ENCODE results near the gene DKC1. TPM values are rescaled to one million over a fixed set of nuclear protein-coding genes. Genes with fewer than 3 reads are reported as not detected.

Gene DKC1
- 160 and 164 TPM in 2 replicates for total RNA-seq (2021)
- long read RNA-seq, transcript DKC1-201 (15 exons, 2,577 nt) = major isoform, 434 of 1,362 reads
- long read RNA-seq, partial matches to known transcripts = 851 of 1,362 reads
- long read RNA-seq, other reads (novel, unspliced or antisense) = 76 of 1,362 reads

GRCh38 chrX:154762537-154763296, at the start of gene DKC1:
Gene DKC1 (plus strand): TSS chrX:154762864. CDS start chrX:154762966, 102 bp downstream.
- peak within 1 kb of the TSS; percentile 63 for H3K18ac ChIP-seq (ENCODE audit: insufficient read length, low read depth, low read length)
- H3T11ph ChIP-seq (ENCODE audit: low read length) = no peak within 1 kb of the TSS
- peak; percentile 96 for DNase-seq
- no peaks in the 10 kb centered on the region for H3K4me1 ChIP-seq (ENCODE audit: insufficient read depth, low read length)
- no peaks in the 10 kb centered on the region for H3K79me1 ChIP-seq (ENCODE audit: insufficient read depth, low read depth, low read length, poor library complexity, severe bottlenecking)
- H3K9ac ChIP-seq (ENCODE audit: extremely low read depth, insufficient read length, low read length) = peak within 1 kb of the TSS; percentile 89
- H2BK20ac ChIP-seq (ENCODE audit: low read depth, low read length, poor library complexity, severe bottlenecking) = no peak within 1 kb of the TSS
- no peak within 1 kb of the TSS for H4K8ac ChIP-seq (replicated peaks; ENCODE audit: insufficient read length, low read depth, low read length)
- no peak within 1 kb of the TSS for H3K23ac ChIP-seq (ENCODE audit: insufficient read length, low read depth, low read length)
- H3K27ac ChIP-seq (ENCODE audit: insufficient read length, low read depth, low read length) = peak within 1 kb of the TSS; percentile 37
- Mint-ChIP-seq H3K36me3 (ENCODE audit: insufficient read depth in 1 of 3, low read depth in 3 of 3) (peaks cover 29 to 39% (median 31%) of the 10 kb centered on the region in 3 experiments; a peak in 6 of 7 replicates), H3K27me3 (ENCODE audit: low read depth) (no peaks in the 10 kb centered on the region; the same call in 1 of the 2 replicates), H3K4me1 (peaks cover 5 to 7% of the 10 kb centered on the region in 2 experiments), H3K9me3 (peaks cover 69 to 74% of the 10 kb centered on the region in 2 experiments), H3K4me3 (peak within 1 kb of the TSS; percentile 84 to 85), H3K27ac (peak within 1 kb of the TSS; percentile 90 to 96 (median 93))
- WGBS (ENCODE audit: extremely low coverage, insufficient read length, low lambda C conversion rate) = no CpG with 5 or more reads among the region's 84 CpGs
- TF ChIP-seq CTCF (conservative IDR thresholded peaks at IDR 0.05) = peak; percentile 21; the same call in 2 of the 3 replicates
- H4K20me1 ChIP-seq (ENCODE audit: control insufficient read depth, insufficient read depth, insufficient read length) = peaks cover 3% of the 10 kb centered on the region
- H2AFZ ChIP-seq (ENCODE audit: low read length) = no peak within 1 kb of the TSS
- peaks cover 6% of the 10 kb centered on the region for H3K23me2 ChIP-seq (ENCODE audit: insufficient read length, low read depth, low read length, poor library complexity, severe bottlenecking)
- H3K14ac ChIP-seq (ENCODE audit: insufficient read depth, low read length) = peak within 1 kb of the TSS; percentile 50; the same call in 1 of the 2 replicates
- H3K27me3 ChIP-seq (ENCODE audit: insufficient read depth, low read length) = no peaks in the 10 kb centered on the region
- H3K56ac ChIP-seq (ENCODE audit: insufficient read length, low read depth, low read length) = no peak within 1 kb of the TSS
- peak within 1 kb of the TSS; percentile 78 for H3K4me2 ChIP-seq (ENCODE audit: insufficient read depth, insufficient read length, low read length)
- no peak within 1 kb of the TSS for H4K91ac ChIP-seq (ENCODE audit: insufficient read length, low read depth, low read length)
- peaks cover 31% of the 10 kb centered on the region for H3K9me3 ChIP-seq (ENCODE audit: control insufficient read depth, low read depth, low read length)
- no peak within 1 kb of the TSS for H2BK15ac ChIP-seq (ENCODE audit: low read depth, low read length)
- peaks cover 10% of the 10 kb centered on the region; the same call in 1 of the 2 replicates for H3K79me2 ChIP-seq (ENCODE audit: insufficient read depth, low read length)
- no peak within 1 kb of the TSS for H3K4ac ChIP-seq (ENCODE audit: low read depth, low read length)
- H2BK120ac ChIP-seq (ENCODE audit: low read depth, low read length, poor library complexity, severe bottlenecking) = no peak within 1 kb of the TSS
- H2BK5ac ChIP-seq (ENCODE audit: insufficient read length, low read length) = no peak within 1 kb of the TSS
- H2AK5ac ChIP-seq (ENCODE audit: insufficient read length, low read length) = no peak within 1 kb of the TSS
- H4K5ac ChIP-seq (ENCODE audit: insufficient read length, low read depth, low read length) = peak within 1 kb of the TSS; percentile 43
- no peak within 1 kb of the TSS for H2BK12ac ChIP-seq (ENCODE audit: insufficient read length, low read depth, low read length)

Data from H9 (cell line).